Superior temporal gyrus (tissue), 1 donor: Measurements from ENCODE around the gene THEM4.
"Not testable (repeated sequence)": the region's sequence is repeated elsewhere in the genome, so short reads cannot be mapped to it uniquely, and the experiment has no call there.

Source experiments
- DNase-seq: peaks from one replicate; pipeline ENCODE4 v3.0.0-alpha.2; 2016; ENCODE audit errors: extremely low spot score

Gene THEM4

GRCh38 chr1:151935154-151935553, 25.8 kb upstream of the THEM4 start:
- DNase-seq = no peak

- DNase-seq = peak; percentile 82
Measured at GRCh38 chr1:151934048-151934493, 24.8 kb upstream of the THEM4 start.

- no peak for DNase-seq
Measured at GRCh38 chr1:151924691-151925587, 15.6 kb upstream of the THEM4 start.

GRCh38 chr1:151923422-151923821, 14.1 kb upstream of the THEM4 start:
- DNase-seq = no peak

GRCh38 chr1:151920149-151920548, 10.8 kb upstream of the THEM4 start:
- DNase-seq = no peak

- DNase-seq = no peak
Measured at GRCh38 chr1:151918819-151919610, 9.7 kb upstream of the THEM4 start.

- no peak for DNase-seq
Measured at GRCh38 chr1:151918156-151918555, 8.8 kb upstream of the THEM4 start.

- no peak for DNase-seq
Measured at GRCh38 chr1:151916726-151917370, 7.5 kb upstream of the THEM4 start.

GRCh38 chr1:151915061-151915686, 5.9 kb upstream of the THEM4 start:
- DNase-seq = no peak

GRCh38 chr1:151914076-151914475, 4.8 kb upstream of the THEM4 start:
- DNase-seq = no peak

GRCh38 chr1:151912973-151913372, 3.7 kb upstream of the THEM4 start:
- no peak for DNase-seq

GRCh38 chr1:151908228-151908691, 1.1 kb downstream of the THEM4 start:
- peak; percentile 24 for DNase-seq

- no peak for DNase-seq
Measured at GRCh38 chr1:151907363-151908139, 1.8 kb downstream of the THEM4 start.

- not testable (repeated sequence) for DNase-seq
Measured at GRCh38 chr1:151906324-151906645, 3.0 kb downstream of the THEM4 start.

- DNase-seq = not testable (repeated sequence)
Measured at GRCh38 chr1:151905443-151906323, 3.6 kb downstream of the THEM4 start.

GRCh38 chr1:151905070-151905442, 4.3 kb downstream of the THEM4 start:
- no peak for DNase-seq

- no peak for DNase-seq
Measured at GRCh38 chr1:151902858-151903257, 6.5 kb downstream of the THEM4 start.

- DNase-seq = not testable (repeated sequence)
Measured at GRCh38 chr1:151900804-151901203, 8.5 kb downstream of the THEM4 start.

GRCh38 chr1:151898519-151898991, 10.8 kb downstream of the THEM4 start:
- DNase-seq = no peak

- no peak for DNase-seq
Measured at GRCh38 chr1:151897991-151898431, 11.3 kb downstream of the THEM4 start.
